DOHH2 (cell line): ENCODE data around the gene CATSPER4.

Experiments used
- CTCF ChIP-seq: fragments of 200-600 bp; sonication (generic); IDR thresholded peaks from one replicate; pipeline ENCODE4 v1.5.1; 2014; ENCODE audit warnings: antibody characterized with exemption, mild to moderate bottlenecking, low read depth, low read length; ENCODE audit not compliant: poor library complexity, severe bottlenecking
- EZH2phosphoT487 ChIP-seq: fragments of 200-600 bp; sonication (generic); IDR thresholded peaks from 2 replicates; pipeline ENCODE4 v1.6.1; 2017; ENCODE audit warnings: borderline replicate concordance, mild to moderate bottlenecking, antibody characterized with exemption, low read length, moderate library complexity, mixed read lengths

DNA sequence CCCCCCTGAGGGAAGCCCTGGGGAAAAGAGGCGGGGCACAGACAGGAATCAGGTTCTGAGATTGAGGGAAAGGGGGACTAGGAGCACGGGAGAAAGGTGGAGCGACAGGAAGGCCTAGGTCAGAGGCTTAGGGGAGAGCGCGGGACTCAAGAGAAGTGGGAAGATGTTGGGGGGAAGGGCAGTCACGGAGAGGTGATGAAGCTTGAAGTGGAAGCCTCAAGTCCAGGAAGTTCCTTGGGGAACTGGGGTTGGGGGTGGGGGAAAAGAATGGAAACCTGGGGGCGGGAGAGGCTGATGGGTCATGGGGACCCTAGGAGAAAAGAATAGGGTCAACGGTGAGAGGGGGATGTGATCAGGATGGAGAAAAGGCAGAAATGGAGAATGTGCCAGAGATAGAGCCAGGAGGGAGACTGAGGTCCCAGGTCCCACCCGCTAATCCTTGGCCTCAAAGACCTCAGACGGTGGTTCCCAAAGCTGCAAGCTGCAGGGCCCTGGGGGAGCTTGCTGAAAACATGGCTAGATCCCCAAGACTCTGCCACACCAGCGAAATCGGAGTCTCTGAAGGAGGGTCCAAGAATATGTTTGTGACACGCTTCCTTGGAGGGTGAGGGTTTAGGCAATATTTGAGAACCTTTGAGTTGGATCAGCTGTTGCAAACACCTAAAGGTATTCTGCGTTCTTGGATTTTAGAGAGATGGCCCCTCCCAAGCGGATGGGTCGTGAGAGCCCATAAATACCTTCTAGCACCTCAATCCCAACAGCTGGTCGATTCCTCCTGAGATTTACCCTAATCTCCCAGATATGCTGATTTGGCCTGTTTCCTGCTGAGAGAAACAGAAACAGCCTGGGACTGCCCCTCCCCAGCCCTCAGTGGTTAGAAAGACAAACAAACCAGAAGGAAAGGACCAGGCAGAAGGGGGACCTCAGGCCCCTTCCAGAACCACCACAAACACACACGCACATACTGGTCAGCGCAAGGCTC lies 25.2 kb upstream of the CATSPER4 start:
- TF ChIP-seq CTCF = no peak
- TF ChIP-seq EZH2phosphoT487 = no peak
